ENCODE results near the gene BTD. TPM values are rescaled to one million over a fixed set of nuclear protein-coding genes. Genes with fewer than 3 reads are reported as not detected.

BTD gene
- total RNA-seq, 2 experiments from 2014 or later, result 8.3 to 9.6 TPM

Small RNA genes lying within 50 kb of the gene (microRNA-seq; reads per million reads assigned to microRNA genes)
- not detected for gene MIR3134

Other genes starting within 250 kb of the BTD start
- gene METTL6, start 174.2 kb upstream of the BTD start, total RNA-seq, result 10 to 100 TPM; 18.6 to 19.3 TPM
- gene EAF1, start 174.1 kb upstream of the BTD start, total RNA-seq, result 10 to 100 TPM; 27.9 to 31.0 TPM
- gene COLQ, start 80.0 kb upstream of the BTD start, total RNA-seq, result 1 to 10 TPM; 3.5 to 4.1 TPM
- gene HACL1, start 176 bp upstream of the BTD start, total RNA-seq, result 10 to 100 TPM; 24.9 to 29.5 TPM
- 10 to 100 TPM; 30.3 to 33.1 TPM for gene ANKRD28, start 196.2 kb downstream of the BTD start, total RNA-seq

Measured in activated naive CD8-positive, alpha-beta T cell treated with anti-CD3 and anti-CD28 coated beads, Interleukin-2, amount 10 ng/mL, durations not matched to agents 7 days and 5 days (primary cell).